SK-N-SH treated with all-trans-retinoic acid at 6 μM for 48 hours (cell line): ENCODE results near the gene REG1B.

ENCODE experiments used
- OSR1 ChIP-seq: fragments of 250-450 bp; sonication (Bioruptor Pico); IDR thresholded peaks from 2 replicates; pipeline ENCODE4 v1.8.0; 2022; ENCODE audit warnings: moderate library complexity, mild to moderate bottlenecking, inconsistent platforms
- TOX ChIP-seq: fragments of 250-450 bp; sonication (Bioruptor Pico); IDR thresholded peaks from 2 replicates; pipeline ENCODE4 v1.8.0; 2021; ENCODE audit warnings: mild to moderate bottlenecking, moderate library complexity, borderline replicate concordance
- ZFP3 ChIP-seq: fragments of 250-450 bp; sonication (Bioruptor Pico); IDR thresholded peaks from 2 replicates; pipeline ENCODE4 v1.5.0; 2020; ENCODE audit warnings: mild to moderate bottlenecking, moderate library complexity
- TF ChIP-seq, protein P1 (sequence below): fragments of 250-450 bp; sonication (Bioruptor Pico); IDR thresholded peaks from 2 replicates; pipeline ENCODE4 v1.8.0; 2021; ENCODE audit warnings: low read depth, mild to moderate bottlenecking, moderate library complexity, borderline replicate concordance

DNA sequence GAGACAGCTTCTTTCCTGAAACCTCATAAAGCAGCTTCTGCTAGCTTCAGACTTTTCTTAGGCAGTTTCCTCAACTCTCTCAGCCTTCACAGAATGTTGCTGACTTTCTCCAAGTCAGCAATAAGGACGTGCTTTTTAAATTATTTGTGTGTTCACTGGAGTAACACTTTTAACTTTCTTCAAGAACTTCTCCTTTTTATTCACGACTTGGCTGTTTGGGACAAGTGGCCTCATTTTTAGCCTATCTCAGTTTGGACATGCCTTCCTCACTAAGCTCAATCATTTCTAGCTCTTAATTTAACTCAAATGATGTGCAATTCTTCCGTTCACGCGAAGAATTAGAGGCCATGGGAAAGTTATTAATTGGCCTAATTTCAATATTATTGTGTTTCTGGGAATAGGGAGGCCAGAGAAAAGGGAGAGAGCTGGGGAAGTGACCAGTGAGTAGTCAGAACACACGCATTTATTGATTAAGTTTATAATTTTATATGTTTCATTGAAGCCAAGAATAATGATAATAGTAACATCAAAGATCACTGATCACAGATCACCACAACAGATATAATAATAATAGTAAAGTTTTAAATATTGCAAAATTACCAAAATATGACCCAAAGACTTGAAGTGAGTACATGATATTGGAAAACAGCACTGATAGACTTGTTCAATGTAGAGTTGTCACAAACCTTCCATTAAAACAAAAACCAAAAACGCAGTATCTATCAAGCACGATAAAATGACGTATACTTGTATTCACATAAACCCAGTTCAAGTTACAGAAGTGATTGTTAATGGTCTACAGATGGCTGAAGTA, 37.3 kb upstream of the REG1B start:
- TF ChIP-seq OSR1 (CRISPR knock-in tag) (no peak), ZFP3 (CRISPR knock-in tag) (no peak), TOX (CRISPR knock-in tag) (no peak)
- TF ChIP-seq, protein P1, sequence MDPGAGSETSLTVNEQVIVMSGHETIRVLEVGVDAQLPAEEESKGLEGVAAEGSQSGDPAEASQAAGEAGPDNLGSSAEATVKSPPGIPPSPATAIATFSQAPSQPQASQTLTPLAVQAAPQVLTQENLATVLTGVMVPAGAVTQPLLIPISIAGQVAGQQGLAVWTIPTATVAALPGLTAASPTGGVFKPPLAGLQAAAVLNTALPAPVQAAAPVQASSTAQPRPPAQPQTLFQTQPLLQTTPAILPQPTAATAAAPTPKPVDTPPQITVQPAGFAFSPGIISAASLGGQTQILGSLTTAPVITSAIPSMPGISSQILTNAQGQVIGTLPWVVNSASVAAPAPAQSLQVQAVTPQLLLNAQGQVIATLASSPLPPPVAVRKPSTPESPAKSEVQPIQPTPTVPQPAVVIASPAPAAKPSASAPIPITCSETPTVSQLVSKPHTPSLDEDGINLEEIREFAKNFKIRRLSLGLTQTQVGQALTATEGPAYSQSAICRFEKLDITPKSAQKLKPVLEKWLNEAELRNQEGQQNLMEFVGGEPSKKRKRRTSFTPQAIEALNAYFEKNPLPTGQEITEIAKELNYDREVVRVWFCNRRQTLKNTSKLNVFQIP (CRISPR knock-in tag): no peak
